OCI-LY7 (cell line): ENCODE results near the gene ZNF281. TPM values are rescaled to one million over a fixed set of nuclear protein-coding genes. Genes with fewer than 3 reads are reported as not detected.

ENCODE experiments used
- BruUV-seq: library from RNA; stranded (reverse); fragments of 400-500 nt; replicated peaks from 2 replicates; lab custom pipeline; 2021; lab: Mats Ljungman, UMichigan
- CTCF ChIA-PET: fragments of 300-600 bp; sonication (Branson Sonifier 250); formaldehyde crosslinking; loops from one replicate; lab custom pipeline; 2022; ENCODE audit warnings: antibody characterized with exemption; ENCODE audit not compliant: unreplicated experiment; lab: Charles Lee
- POLR2A ChIA-PET: fragments of 300-600 bp; sonication (Branson Sonifier 250); formaldehyde crosslinking; loops from one replicate; lab custom pipeline; 2022; ENCODE audit warnings: antibody characterized with exemption; lab: Charles Lee
- DNase-seq: peaks from one replicate; pipeline ENCODE4 v3.0.0-alpha.2; 2015; ENCODE audit warnings: low spot score
- H2AFZ ChIP-seq: fragments of 200-600 bp; sonication (generic), shearing (Covaris generic); 2 replicates; pipeline ENCODE4 v1.6.1; 2014; ENCODE audit warnings: mild to moderate bottlenecking, antibody characterized with exemption, low read length, moderate library complexity
- H3K27ac ChIP-seq: fragments of 200-600 bp; sonication (generic); 2 replicates; pipeline ENCODE4 v1.5.1; 2014; ENCODE audit warnings: mixed run types, low read depth, mild to moderate bottlenecking, moderate library complexity, low read length, inconsistent platforms; ENCODE audit not compliant: poor library complexity, severe bottlenecking
- H3K36me3 ChIP-seq: fragments of 200-600 bp; sonication (generic); 2 replicates; pipeline ENCODE4 v1.6.1; 2014; ENCODE audit warnings: mild to moderate bottlenecking, antibody characterized with exemption, low read length, moderate library complexity, mixed read lengths; ENCODE audit not compliant: insufficient read depth
- H3K4me1 ChIP-seq: fragments of 200-600 bp; sonication (generic); 2 replicates; pipeline ENCODE4 v1.5.1; 2014; ENCODE audit warnings: mild to moderate bottlenecking, low read length; ENCODE audit not compliant: insufficient read depth, poor library complexity, severe bottlenecking
- H3K4me2 ChIP-seq: fragments of 200-600 bp; sonication (generic); 2 replicates; pipeline ENCODE4 v1.6.1; 2014; ENCODE audit warnings: mild to moderate bottlenecking, low read length
- H3K4me3 ChIP-seq: fragments of 200-600 bp; sonication (generic); 2 replicates; pipeline ENCODE4 v1.5.1; 2014; ENCODE audit warnings: mild to moderate bottlenecking, low read depth, low read length; ENCODE audit not compliant: poor library complexity, severe bottlenecking
- H3K79me2 ChIP-seq: fragments of 200-600 bp; sonication (generic); 2 replicates; pipeline ENCODE4 v1.6.1; 2016; ENCODE audit warnings: low read depth, mild to moderate bottlenecking, low read length, moderate library complexity, mixed read lengths; ENCODE audit not compliant: insufficient read depth
- H3K9me2 ChIP-seq: fragments of 200-600 bp; sonication (generic); 2 replicates; pipeline ENCODE4 v1.6.1; 2016; ENCODE audit warnings: mild to moderate bottlenecking, low read length, mixed read lengths; ENCODE audit not compliant: insufficient read depth
- H3K9me3 ChIP-seq: fragments of 200-600 bp; sonication (generic); 2 replicates; pipeline ENCODE4 v1.6.1; 2014; ENCODE audit warnings: mild to moderate bottlenecking, mixed run types, low read length, mixed read lengths
- H4K20me1 ChIP-seq: fragments of 200-600 bp; sonication (generic); 2 replicates; pipeline ENCODE4 v1.6.1; 2014; ENCODE audit warnings: mild to moderate bottlenecking, antibody characterized with exemption, low read length, moderate library complexity, mixed read lengths; ENCODE audit not compliant: insufficient read depth
- EZH2phosphoT487 ChIP-seq: fragments of 200-600 bp; sonication (generic); IDR thresholded peaks from 2 replicates; pipeline ENCODE4 v1.6.1; 2018; ENCODE audit warnings: low read depth, borderline replicate concordance, mild to moderate bottlenecking, mixed run types, antibody characterized with exemption, low read length, moderate library complexity, mixed read lengths
- intact Hi-C: fragments of 100-400 bp; cut with micrococcal nuclease; formaldehyde crosslinking; loops from one replicate; pipeline ENCODE4 v1.10.0; 2022; ENCODE audit not compliant: unreplicated experiment
- total RNA-seq, 2 experiments: library from RNA; depleted of rRNA in 1 of 2; stranded (reverse); fragments of >200 nt in 1 of 2; shearing (Covaris generic) in 1 of 2; gene quantifications; 2 replicates each; pipeline ENCODE4 v1.2.3, GENCODE V29; 2014 to 2022
- TF ChIP-seq, protein P1 (sequence below): fragments of 200-600 bp; sonication (generic); conservative IDR thresholded peaks from 2 replicates; pipeline ENCODE4 v1.5.1; 2014; ENCODE audit warnings: mild to moderate bottlenecking, antibody characterized with exemption, low read length, moderate library complexity, mixed read lengths

ZNF281 gene
- total RNA-seq, 2 experiments from 2014 or later: 23.6 to 24.2 TPM

DNA sequence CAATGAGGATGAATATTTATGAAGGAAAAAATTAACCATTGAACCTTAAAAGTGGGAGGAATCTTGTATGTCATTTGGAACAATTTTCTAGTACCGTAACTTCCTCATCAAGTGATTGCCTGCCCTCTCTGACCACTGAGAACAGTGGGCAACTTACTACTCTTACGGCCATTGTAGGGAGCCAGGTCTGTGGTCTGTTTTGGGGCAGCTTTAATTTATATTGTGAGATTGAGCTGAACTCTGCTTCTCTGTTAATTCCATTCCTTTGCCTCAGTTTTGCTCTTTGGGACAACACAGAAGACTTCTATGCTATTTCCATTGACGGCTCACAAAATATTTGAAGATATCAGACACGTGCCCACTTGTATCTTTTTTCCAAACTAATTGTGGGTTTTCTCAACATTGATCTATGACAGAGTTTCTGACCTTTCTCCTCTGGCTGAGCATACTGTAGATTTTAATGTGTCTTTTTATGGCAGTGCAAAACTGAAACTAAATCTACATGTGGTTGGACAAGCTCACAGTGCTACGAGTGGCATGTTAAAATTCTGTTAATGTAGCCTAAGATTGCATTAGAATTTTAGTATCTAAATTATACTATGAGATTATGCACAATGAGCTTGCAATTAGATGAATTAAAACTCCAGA lies 27.8 kb upstream of the ZNF281 start:
- POLR2A ChIA-PET: interaction anchor here (0.7 to 1.5 kb wide), 7 partner anchors 12 to 147 kb away, joined by 3 to 8 read pairs (median 5); no protein-coding TSS in a partner anchor
- TF ChIP-seq EZH2phosphoT487: no peak
- TF ChIP-seq, protein P1, sequence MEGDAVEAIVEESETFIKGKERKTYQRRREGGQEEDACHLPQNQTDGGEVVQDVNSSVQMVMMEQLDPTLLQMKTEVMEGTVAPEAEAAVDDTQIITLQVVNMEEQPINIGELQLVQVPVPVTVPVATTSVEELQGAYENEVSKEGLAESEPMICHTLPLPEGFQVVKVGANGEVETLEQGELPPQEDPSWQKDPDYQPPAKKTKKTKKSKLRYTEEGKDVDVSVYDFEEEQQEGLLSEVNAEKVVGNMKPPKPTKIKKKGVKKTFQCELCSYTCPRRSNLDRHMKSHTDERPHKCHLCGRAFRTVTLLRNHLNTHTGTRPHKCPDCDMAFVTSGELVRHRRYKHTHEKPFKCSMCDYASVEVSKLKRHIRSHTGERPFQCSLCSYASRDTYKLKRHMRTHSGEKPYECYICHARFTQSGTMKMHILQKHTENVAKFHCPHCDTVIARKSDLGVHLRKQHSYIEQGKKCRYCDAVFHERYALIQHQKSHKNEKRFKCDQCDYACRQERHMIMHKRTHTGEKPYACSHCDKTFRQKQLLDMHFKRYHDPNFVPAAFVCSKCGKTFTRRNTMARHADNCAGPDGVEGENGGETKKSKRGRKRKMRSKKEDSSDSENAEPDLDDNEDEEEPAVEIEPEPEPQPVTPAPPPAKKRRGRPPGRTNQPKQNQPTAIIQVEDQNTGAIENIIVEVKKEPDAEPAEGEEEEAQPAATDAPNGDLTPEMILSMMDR: no peak
- Histone ChIP-seq H4K20me1 (no peaks in the 10 kb centered on the region), H3K36me3 (no peaks in the 10 kb centered on the region), H3K79me2 (no peaks in the 10 kb centered on the region), H3K4me1 (peaks cover 6% of the 10 kb centered on the region), H3K4me2 (peak overlapping the region; percentile 56), H2AFZ (peak overlapping the region; percentile 96), H3K4me3 (peak overlapping the region; percentile 32), H3K27ac (no peak overlapping the region), H3K9me2 (no peaks in the 10 kb centered on the region), H3K9me3 (no peaks in the 10 kb centered on the region)
- CTCF ChIA-PET: no interaction called here
- BruUV-seq: no TSS peak
- DNase-seq: peak; percentile 4
- intact Hi-C loops: no loop called here

DNA sequence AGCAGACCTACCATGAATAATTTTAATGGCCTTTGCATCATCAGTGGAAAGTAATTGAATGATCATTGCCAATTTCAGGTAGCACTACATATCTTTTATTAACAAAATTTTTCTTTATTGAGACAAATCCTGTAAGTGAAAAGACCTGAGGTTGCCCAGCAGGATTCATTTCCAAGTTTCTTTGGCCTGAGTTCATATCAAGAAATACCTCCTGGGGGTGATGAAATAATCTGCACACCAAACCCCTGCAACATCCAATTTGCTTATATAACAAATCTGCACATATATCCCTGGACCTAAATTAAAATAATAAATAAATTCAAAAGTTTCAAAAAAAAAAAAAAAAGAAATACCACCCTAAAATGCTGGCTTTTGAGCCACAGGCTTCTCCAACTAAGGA lies 27.3 kb upstream of the ZNF281 start:
- no peaks in the 10 kb centered on the region for H3K9me2 ChIP-seq
- POLR2A ChIA-PET: interaction anchor here (1.5 kb wide), 1 partner anchor 104 kb away, joined by 4 read pairs; no protein-coding TSS in a partner anchor
- H3K36me3 ChIP-seq: no peaks in the 10 kb centered on the region
- no peak for DNase-seq
- no peaks in the 10 kb centered on the region for H3K79me2 ChIP-seq
- H3K4me1 ChIP-seq: peaks cover 6% of the 10 kb centered on the region
- no peak overlapping the region for H3K27ac ChIP-seq
- CTCF ChIA-PET: no interaction called here
- intact Hi-C loops: no loop called here
- TF ChIP-seq, protein P1: no peak
- TF ChIP-seq EZH2phosphoT487: no peak
- H4K20me1 ChIP-seq: no peaks in the 10 kb centered on the region
- no TSS peak for BruUV-seq
- H3K4me2 ChIP-seq: peak overlapping the region; percentile 56; the same call in 1 of the 2 replicates
- peak overlapping the region; percentile 96 for H2AFZ ChIP-seq
- H3K9me3 ChIP-seq: no peaks in the 10 kb centered on the region
- no peak overlapping the region for H3K4me3 ChIP-seq

DNA sequence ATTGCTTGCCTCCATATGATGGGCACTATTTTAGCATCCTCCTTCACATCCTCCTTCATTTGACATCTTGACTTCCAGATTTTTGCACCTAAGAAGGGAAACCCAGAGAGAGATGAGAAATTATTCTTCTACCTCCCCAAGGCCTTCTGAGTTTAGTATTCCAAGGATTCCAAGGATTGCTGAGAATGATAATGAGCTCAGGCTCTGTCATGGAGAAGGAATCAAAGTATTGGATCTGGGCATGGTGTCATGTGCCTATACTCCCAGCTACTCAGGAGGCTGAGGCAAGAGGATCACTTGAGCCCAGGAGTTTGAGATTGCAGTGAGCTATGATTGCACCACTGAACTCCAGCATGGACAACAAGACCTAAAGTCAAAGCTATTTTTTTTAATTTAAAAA lies 26.6 kb upstream of the ZNF281 start:
- H4K20me1 ChIP-seq: no peaks in the 10 kb centered on the region
- no peaks in the 10 kb centered on the region for H3K9me2 ChIP-seq
- intact Hi-C loops: no loop called here
- H3K4me2 ChIP-seq: no peak overlapping the region
- H3K4me1 ChIP-seq: peaks cover 6% of the 10 kb centered on the region
- H3K9me3 ChIP-seq: no peaks in the 10 kb centered on the region
- no TSS peak for BruUV-seq
- ChIA-PET POLR2A (interaction anchor here (0.7 kb wide), 2 partner anchors 47 to 274 kb away, joined by 3 read pairs; no protein-coding TSS in a partner anchor), CTCF (no interaction called here)
- H3K79me2 ChIP-seq: no peaks in the 10 kb centered on the region
- no peaks in the 10 kb centered on the region for H3K36me3 ChIP-seq
- no peak overlapping the region for H3K27ac ChIP-seq
- DNase-seq: no peak
- no peak overlapping the region for H3K4me3 ChIP-seq
- no peak overlapping the region for H2AFZ ChIP-seq
- TF ChIP-seq EZH2phosphoT487: no peak
- TF ChIP-seq, protein P1: no peak
